Iris pigment epithelial cell (primary cell): ENCODE measurements around the gene AASS.
"Not testable (repeated sequence)": the region's sequence is repeated elsewhere in the genome, so short reads cannot be mapped to it uniquely, and the experiment has no call there.

Experiments used
- DNase-seq: peaks from one replicate; pipeline ENCODE4 v3.0.0-alpha.2; 2011; ENCODE audit warnings: low read depth

Gene AASS

GRCh38 chr7:122143751-122144711, at the start of gene AASS:
Gene AASS, minus strand, starts transcription at chr7:122144249. Its CDS starts 10,523 bp downstream, at chr7:122133726.
- DNase-seq: peak; percentile 96

GRCh38 chr7:122188785-122189184, 44.7 kb upstream of the AASS start:
- DNase-seq: no peak

- no peak for DNase-seq
Observed at GRCh38 chr7:122183106-122183505, 39.1 kb upstream of the AASS start.

GRCh38 chr7:122182081-122182480, 38.0 kb upstream of the AASS start:
- DNase-seq: no peak

GRCh38 chr7:122172144-122172543, 28.1 kb upstream of the AASS start:
- not testable (repeated sequence) for DNase-seq

- DNase-seq: peak; percentile 84
Observed at GRCh38 chr7:122166740-122167139, 22.7 kb upstream of the AASS start.

- DNase-seq: no peak
Observed at GRCh38 chr7:122166275-122166674, 22.2 kb upstream of the AASS start.

GRCh38 chr7:122161628-122162027, 17.6 kb upstream of the AASS start:
- no peak for DNase-seq

GRCh38 chr7:122155566-122155965, 11.5 kb upstream of the AASS start:
- DNase-seq: peak; percentile 53

GRCh38 chr7:122148878-122149277, 4.8 kb upstream of the AASS start:
- no peak for DNase-seq

GRCh38 chr7:122148081-122148480, 4.0 kb upstream of the AASS start:
- no peak for DNase-seq

- DNase-seq: no peak
Observed at GRCh38 chr7:122145937-122146645, 2.0 kb upstream of the AASS start.

- peak; percentile 28 for DNase-seq
Observed at GRCh38 chr7:122143376-122143750, 686 bp downstream of the AASS start.

- DNase-seq: no peak
Observed at GRCh38 chr7:122140918-122141317, 3.1 kb downstream of the AASS start.

- DNase-seq: peak; percentile 58
Observed at GRCh38 chr7:122137251-122138077, 6.6 kb downstream of the AASS start.

- DNase-seq: peak; percentile 44
Observed at GRCh38 chr7:122136639-122137245, 7.3 kb downstream of the AASS start.

GRCh38 chr7:122136078-122136477, 8.0 kb downstream of the AASS start:
- no peak for DNase-seq

GRCh38 chr7:122135275-122135674, 8.8 kb downstream of the AASS start:
- DNase-seq: no peak

GRCh38 chr7:122134793-122135192, 9.3 kb downstream of the AASS start:
- DNase-seq: not testable (repeated sequence)

- no peak for DNase-seq
Observed at GRCh38 chr7:122133477-122133876, 10.6 kb downstream of the AASS start.

- DNase-seq: peak; percentile 57
Observed at GRCh38 chr7:122132341-122132740, 11.7 kb downstream of the AASS start.

GRCh38 chr7:122123746-122124145, 20.3 kb downstream of the AASS start:
- peak; percentile 24 for DNase-seq
